Vagina (tissue), 2 donors: ENCODE measurements around the gene XPNPEP2. TPM values are rescaled to one million over a fixed set of nuclear protein-coding genes. Genes with fewer than 3 reads are reported as not detected.
"Not testable (repeated sequence)": the region's sequence is repeated elsewhere in the genome, so short reads cannot be mapped to it uniquely, and the experiment has no call there.

Experiments
- DNase-seq, 2 donors: peaks; one replicate each; pipeline ENCODE4 v3.0.0-alpha.2; 2017; ENCODE audit errors: extremely low spot score in 2 of 2
- H3K27ac ChIP-seq: fragments of 200-600 bp; sonication (generic); one replicate; pipeline ENCODE4 v1.5.1; 2019
- H3K27me3 ChIP-seq: fragments of 200-600 bp; sonication (generic); one replicate; pipeline ENCODE4 v1.5.1; 2019
- H3K36me3 ChIP-seq, 2 donors: fragments of 200-600 bp; sonication (generic); one replicate each; pipeline ENCODE4 v1.5.1; 2017 to 2019
- H3K4me1 ChIP-seq: fragments of 200-600 bp; sonication (generic); one replicate; pipeline ENCODE4 v1.5.1; 2019
- H3K4me3 ChIP-seq, 2 donors: fragments of 200-600 bp; sonication (generic); 1 replicate in 1 of 2; 2 replicates in 1 of 2; pipeline ENCODE4 v1.5.1; 2016 to 2019
- H3K9me3 ChIP-seq: fragments of 200-600 bp; sonication (generic); one replicate; pipeline ENCODE4 v1.5.1; 2019
- POLR2A ChIP-seq, 2 donors: fragments of 450-650 bp; IDR thresholded peaks; one replicate each; pipeline ENCODE4 v1.6.1; 2017; ENCODE audit warnings: antibody characterized with exemption in 2 of 2, mild to moderate bottlenecking in 2 of 2, moderate library complexity in 2 of 2
- POLR2AphosphoS5 ChIP-seq, 2 donors: sonication (generic); formaldehyde crosslinking; IDR thresholded peaks; one replicate each; pipeline ENCODE4 v1.9.0; 2017; ENCODE audit warnings: antibody characterized with exemption in 2 of 2, mild to moderate bottlenecking in 2 of 2, low read depth in 1 of 2; ENCODE audit not compliant: insufficient read depth in 1 of 2
- intact Hi-C: fragments of 100-400 bp; cut with DNase I; formaldehyde crosslinking; loops from one replicate; pipeline ENCODE4 v1.15.1; 2023
- total RNA-seq: library from RNA; depleted of rRNA; stranded (reverse); fragments of >200 nt; gene quantifications from one replicate; pipeline ENCODE4 v1.2.3, GENCODE V29; 2016
- TF ChIP-seq, protein P1 (sequence below), 3 experiments: fragments of 450-650 bp in 2 of 3; fragments of 200-600 bp in 1 of 3; sonication (generic) in 1 of 3; IDR thresholded peaks; one replicate each; pipeline ENCODE4 v1.5.1; 2017 to 2019; ENCODE audit warnings: antibody characterized with exemption in 3 of 3, mild to moderate bottlenecking in 2 of 3, moderate library complexity in 2 of 3

XPNPEP2 gene
- total RNA-seq, 1 donor from 2014 or later = 22.3 TPM

DNA sequence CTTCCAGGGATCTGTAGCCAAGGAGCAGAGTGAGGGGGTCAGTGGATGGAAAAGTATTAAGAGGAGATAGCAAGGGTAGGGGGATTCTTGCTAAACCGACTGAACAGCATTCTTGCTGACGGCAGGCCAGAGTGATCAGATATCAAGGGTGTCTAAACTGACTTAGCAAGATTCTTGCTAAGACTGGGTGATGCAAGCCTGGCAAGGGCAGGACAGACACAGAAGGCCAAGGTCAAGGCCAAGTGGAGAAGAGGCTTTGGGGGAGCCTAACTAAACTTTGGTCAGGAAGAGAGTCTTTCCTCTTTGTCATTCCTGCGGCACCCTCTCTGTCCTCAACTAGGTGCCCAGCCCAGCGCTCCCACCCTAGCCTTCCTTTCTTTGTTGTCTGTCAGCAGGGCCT, 799 bp downstream of the XPNPEP2 start:
- intact Hi-C loops = no loop called here
- no peak overlapping the region for H3K4me3 ChIP-seq
- TF ChIP-seq, protein P1, sequence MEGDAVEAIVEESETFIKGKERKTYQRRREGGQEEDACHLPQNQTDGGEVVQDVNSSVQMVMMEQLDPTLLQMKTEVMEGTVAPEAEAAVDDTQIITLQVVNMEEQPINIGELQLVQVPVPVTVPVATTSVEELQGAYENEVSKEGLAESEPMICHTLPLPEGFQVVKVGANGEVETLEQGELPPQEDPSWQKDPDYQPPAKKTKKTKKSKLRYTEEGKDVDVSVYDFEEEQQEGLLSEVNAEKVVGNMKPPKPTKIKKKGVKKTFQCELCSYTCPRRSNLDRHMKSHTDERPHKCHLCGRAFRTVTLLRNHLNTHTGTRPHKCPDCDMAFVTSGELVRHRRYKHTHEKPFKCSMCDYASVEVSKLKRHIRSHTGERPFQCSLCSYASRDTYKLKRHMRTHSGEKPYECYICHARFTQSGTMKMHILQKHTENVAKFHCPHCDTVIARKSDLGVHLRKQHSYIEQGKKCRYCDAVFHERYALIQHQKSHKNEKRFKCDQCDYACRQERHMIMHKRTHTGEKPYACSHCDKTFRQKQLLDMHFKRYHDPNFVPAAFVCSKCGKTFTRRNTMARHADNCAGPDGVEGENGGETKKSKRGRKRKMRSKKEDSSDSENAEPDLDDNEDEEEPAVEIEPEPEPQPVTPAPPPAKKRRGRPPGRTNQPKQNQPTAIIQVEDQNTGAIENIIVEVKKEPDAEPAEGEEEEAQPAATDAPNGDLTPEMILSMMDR (IDR thresholded peaks at IDR 0.05) = no peak
- TF ChIP-seq POLR2AphosphoS5 (IDR thresholded peaks at IDR 0.05; ENCODE audit: insufficient read depth in 1 of 2, low read depth in 1 of 2) (no peak), POLR2A (IDR thresholded peaks at IDR 0.05) (no peak)
- peaks cover 10% of the 10 kb centered on the region for H3K4me1 ChIP-seq
- DNase-seq = no peak
- no peaks in the 10 kb centered on the region for H3K36me3 ChIP-seq
- H3K27me3 ChIP-seq = no peaks in the 10 kb centered on the region
- no peak overlapping the region for H3K27ac ChIP-seq
- H3K9me3 ChIP-seq = no peaks in the 10 kb centered on the region

DNA sequence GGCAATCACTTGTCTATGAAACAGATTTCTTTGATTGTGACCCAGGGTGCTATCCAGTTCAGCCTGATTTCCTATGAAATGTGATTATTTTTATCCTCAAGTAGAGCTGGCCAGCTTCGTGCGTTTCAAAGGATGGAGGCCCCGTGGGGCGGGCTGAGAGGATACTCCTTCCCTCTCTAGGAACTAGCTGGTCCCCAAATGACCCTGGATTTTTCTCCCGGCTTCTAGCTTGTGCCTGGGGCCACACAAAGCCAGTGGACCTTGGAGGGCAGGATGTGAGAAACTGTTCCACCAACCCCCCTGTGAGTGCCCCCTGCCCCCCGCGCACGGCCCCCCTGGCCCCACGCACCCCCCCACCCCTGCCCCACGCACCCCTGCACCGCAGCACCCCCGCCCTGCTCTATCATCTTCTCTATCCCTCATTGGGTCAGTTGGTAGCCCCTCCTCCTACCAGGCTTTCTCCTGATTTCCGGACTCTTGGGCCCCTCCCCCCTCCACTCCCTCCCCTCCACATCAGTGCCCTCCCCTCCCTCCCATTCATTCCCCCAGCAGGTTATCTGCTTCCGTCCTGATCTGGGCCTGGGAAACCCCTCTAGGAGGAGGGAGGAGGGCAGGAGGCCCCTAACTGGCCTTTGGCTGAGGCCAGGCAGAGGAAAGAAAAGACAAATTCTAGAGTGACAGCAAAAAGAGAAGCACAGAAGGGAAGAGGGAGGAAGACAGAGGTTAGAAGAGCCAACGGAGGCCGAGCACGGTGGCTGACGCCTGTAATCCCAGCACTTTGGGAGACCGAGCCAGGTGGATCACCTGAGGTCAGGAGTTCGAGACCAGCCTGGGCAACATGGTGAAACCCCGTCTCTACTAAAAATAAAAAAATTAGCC, 3.3 kb downstream of the XPNPEP2 start:
- TF ChIP-seq POLR2A (IDR thresholded peaks at IDR 0.05) (no peak), POLR2AphosphoS5 (IDR thresholded peaks at IDR 0.05; ENCODE audit: insufficient read depth in 1 of 2, low read depth in 1 of 2) (no peak)
- TF ChIP-seq, protein P1 (IDR thresholded peaks at IDR 0.05) = no peak
- Histone ChIP-seq H3K4me3 (no peak overlapping the region), H3K27me3 (no peaks in the 10 kb centered on the region), H3K36me3 (no peaks in the 10 kb centered on the region), H3K9me3 (no peaks in the 10 kb centered on the region), H3K4me1 (peaks cover 10% of the 10 kb centered on the region), H3K27ac (no peak overlapping the region)
- DNase-seq = no peak
- intact Hi-C loops = no loop called here

DNA sequence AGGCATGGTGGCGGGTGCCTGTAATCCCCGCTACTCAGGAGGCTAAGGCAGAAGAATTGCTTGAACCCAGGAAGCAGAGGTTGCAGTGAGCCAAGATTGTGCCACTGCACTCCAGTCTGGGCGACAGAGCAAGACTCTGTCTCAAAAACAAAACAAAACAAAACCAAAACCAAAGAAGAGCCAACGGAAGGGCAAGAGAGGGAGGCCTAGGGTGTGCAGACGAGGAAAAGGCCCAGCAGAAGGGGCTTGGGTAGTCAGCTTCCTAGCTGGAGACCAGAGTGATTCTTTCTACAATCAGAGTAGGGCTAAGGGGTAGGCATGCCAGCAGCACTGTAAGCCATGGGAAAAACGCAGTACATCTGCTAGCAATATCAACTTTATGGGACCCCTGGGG, 4.0 kb downstream of the XPNPEP2 start:
- H3K27ac ChIP-seq, H3K4me3 ChIP-seq, H3K4me1 ChIP-seq, H3K9me3 ChIP-seq, H3K27me3 ChIP-seq, DNase-seq, H3K36me3 ChIP-seq, intact Hi-C loops: not testable (repeated sequence)

DNA sequence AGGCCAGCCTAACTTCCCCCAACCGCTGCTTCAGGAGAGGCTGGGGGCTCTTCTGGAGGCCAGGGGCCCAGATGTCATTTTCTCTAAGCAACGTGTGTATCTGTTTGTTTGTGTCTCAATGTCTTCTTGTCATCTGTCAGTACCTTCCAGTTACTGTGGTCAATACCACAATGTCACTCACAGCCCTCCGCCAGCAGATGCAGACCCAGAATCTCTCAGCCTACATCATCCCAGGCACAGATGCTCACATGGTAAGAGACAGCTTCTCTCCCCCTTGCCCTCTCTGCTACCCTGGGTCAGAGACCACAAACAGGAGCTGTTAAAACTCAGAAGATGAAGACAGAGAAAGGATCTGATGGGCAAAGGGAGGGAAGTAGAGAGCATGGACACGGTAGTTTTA, 5.0 kb downstream of the XPNPEP2 start:
- DNase-seq = no peak
- TF ChIP-seq POLR2AphosphoS5 (IDR thresholded peaks at IDR 0.05; ENCODE audit: insufficient read depth in 1 of 2, low read depth in 1 of 2) (no peak), POLR2A (IDR thresholded peaks at IDR 0.05) (no peak)
- TF ChIP-seq, protein P1 (IDR thresholded peaks at IDR 0.05) = no peak
- H3K9me3 ChIP-seq = no peaks in the 10 kb centered on the region
- no peaks in the 10 kb centered on the region for H3K27me3 ChIP-seq
- no peaks in the 10 kb centered on the region for H3K36me3 ChIP-seq
- intact Hi-C loops = no loop called here
- no peak overlapping the region for H3K27ac ChIP-seq
- H3K4me3 ChIP-seq = no peak overlapping the region
- H3K4me1 ChIP-seq = no peaks in the 10 kb centered on the region

DNA sequence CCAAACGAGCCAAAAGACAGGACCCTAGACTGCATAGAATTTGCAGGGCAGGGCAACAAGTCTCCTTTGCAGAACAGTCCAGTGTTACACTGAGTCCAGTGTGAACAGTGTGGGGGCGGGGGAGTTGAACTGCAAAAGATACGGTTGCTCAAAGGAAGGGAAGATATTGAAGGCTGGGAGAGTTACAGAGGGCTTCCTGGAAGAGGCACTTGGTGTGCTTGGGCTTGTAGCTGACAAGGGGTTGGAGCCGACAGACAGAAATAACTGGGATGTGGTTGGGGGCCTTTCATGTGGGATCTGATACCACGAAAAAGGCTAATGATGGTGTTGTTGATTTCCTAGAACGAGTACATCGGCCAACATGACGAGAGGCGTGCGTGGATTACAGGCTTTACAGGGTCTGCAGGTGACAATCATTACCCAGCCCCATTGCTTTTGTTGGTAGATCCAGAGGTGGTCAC, 6.1 kb downstream of the XPNPEP2 start:
- no peaks in the 10 kb centered on the region for H3K4me1 ChIP-seq
- no peak for TF ChIP-seq POLR2AphosphoS5 (IDR thresholded peaks at IDR 0.05; ENCODE audit: insufficient read depth in 1 of 2, low read depth in 1 of 2)
- no peak for TF ChIP-seq POLR2A (IDR thresholded peaks at IDR 0.05)
- TF ChIP-seq, protein P1 (IDR thresholded peaks at IDR 0.05) = no peak
- H3K27ac ChIP-seq = no peak overlapping the region
- intact Hi-C loops = no loop called here
- no peaks in the 10 kb centered on the region for H3K27me3 ChIP-seq
- no peak overlapping the region for H3K4me3 ChIP-seq
- no peak for DNase-seq
- H3K9me3 ChIP-seq = no peaks in the 10 kb centered on the region
- H3K36me3 ChIP-seq = no peaks in the 10 kb centered on the region
